Gastroesophageal sphincter (tissue), 4 donors: Measurements from ENCODE around the gene UST. TPM values are rescaled to one million over a fixed set of nuclear protein-coding genes. Genes with fewer than 3 reads are reported as not detected.
"Not testable (repeated sequence)": the region's sequence is repeated elsewhere in the genome, so short reads cannot be mapped to it uniquely, and the experiment has no call there.

Experiments
- ATAC-seq: fragments of 150-250 bp; one replicate; pipeline ENCODE4 v1.9.1; 2016; ENCODE audit warnings: mild to moderate bottlenecking, moderate library complexity
- H3K27ac ChIP-seq, 4 donors: fragments of 200-600 bp; sonication (generic) in 3 of 4; 1 replicate in 3 of 4; 2 replicates in 1 of 4; pipeline ENCODE4 v1.5.1; 2016 to 2019
- H3K27me3 ChIP-seq: fragments of 200-600 bp; sonication (generic); one replicate; pipeline ENCODE4 v1.5.1; 2019
- H3K36me3 ChIP-seq, 2 donors: fragments of 200-600 bp; sonication (generic); one replicate each; pipeline ENCODE4 v1.5.1; 2019; ENCODE audit warnings: control low read depth in 1 of 2
- H3K4me1 ChIP-seq, 3 donors: fragments of 200-600 bp; sonication (generic); 1 replicate in 2 of 3; 2 replicates in 1 of 3; pipeline ENCODE4 v1.5.1; 2016 to 2019; ENCODE audit warnings: control low read depth in 2 of 3
- H3K4me3 ChIP-seq, 2 donors: fragments of 200-600 bp; sonication (generic); one replicate each; pipeline ENCODE4 v1.5.1; 2019; ENCODE audit warnings: mild to moderate bottlenecking in 1 of 2, moderate library complexity in 1 of 2
- H3K9me3 ChIP-seq, 3 donors: fragments of 200-600 bp; sonication (generic); one replicate each; pipeline ENCODE4 v1.5.1; 2017 to 2019; ENCODE audit warnings: control low read depth in 2 of 3
- CTCF ChIP-seq, 4 experiments: fragments of 200-600 bp in 2 of 4; fragments of 450-650 bp in 2 of 4; sonication (generic) in 1 of 4; IDR thresholded peaks; one replicate each; pipeline ENCODE4 v1.5.1; 2017 to 2019; ENCODE audit warnings: antibody characterized with exemption in 4 of 4, mild to moderate bottlenecking in 2 of 4, moderate library complexity in 2 of 4
- EP300 ChIP-seq: sonication (generic); formaldehyde crosslinking; IDR thresholded peaks from one replicate; pipeline ENCODE4 v1.6.1; 2017; ENCODE audit warnings: antibody characterized with exemption, mild to moderate bottlenecking
- POLR2A ChIP-seq, 2 donors: fragments of 450-650 bp; IDR thresholded peaks; one replicate each; pipeline ENCODE4 v1.6.1; 2017; ENCODE audit warnings: antibody characterized with exemption in 2 of 2, mild to moderate bottlenecking in 2 of 2, moderate library complexity in 1 of 2
- POLR2AphosphoS5 ChIP-seq: sonication (generic); formaldehyde crosslinking; IDR thresholded peaks from one replicate; pipeline ENCODE4 v1.6.1; 2017; ENCODE audit warnings: antibody characterized with exemption
- WGBS, 2 donors: methylation state at CpG; one replicate each; pipeline ENCODE4 v1.1.5; 2018; ENCODE audit warnings: low coverage in 1 of 2; 5-methylcytosine and 5-hydroxymethylcytosine counted together
- total RNA-seq, 4 donors: library from RNA; depleted of rRNA; stranded (reverse); fragments of >200 nt; gene quantifications; one replicate each; pipeline ENCODE4 v1.1.0, GENCODE V29; 2016

The UST gene
- total RNA-seq, 4 donors from 2014 or later = 17.4 to 48.1 (median 32.4) TPM

DNA sequence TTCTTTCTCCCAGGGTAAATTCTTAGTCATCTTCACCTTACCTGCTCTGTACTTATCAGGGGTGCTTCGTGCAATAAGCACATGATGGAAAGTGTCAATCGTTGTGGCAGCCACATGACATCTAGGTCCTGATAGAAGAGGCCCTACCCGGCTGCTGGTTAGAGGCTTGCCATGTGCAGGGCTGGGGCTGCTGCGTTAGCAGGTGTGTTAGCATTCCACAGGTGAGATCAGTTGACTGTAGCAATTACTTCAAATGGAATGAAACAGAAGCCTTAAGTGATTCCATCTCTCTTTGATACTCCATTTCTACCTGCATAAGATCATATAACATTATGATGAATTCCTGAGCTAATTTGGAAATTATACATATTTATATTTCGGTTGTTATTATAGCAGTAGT is 127.0 kb downstream of the UST start:
- no peak overlapping the region for H3K27ac ChIP-seq
- WGBS, 2 donors = 78 to 88% methylated on average over 1 to 5 of the region's 5 CpGs
- ATAC-seq = no peak
- TF ChIP-seq CTCF (IDR thresholded peaks at IDR 0.05) = no peak
- TF ChIP-seq EP300 = no peak
- TF ChIP-seq POLR2AphosphoS5 = no peak
- TF ChIP-seq POLR2A (IDR thresholded peaks at IDR 0.05) = no peak
- no peaks in the 10 kb centered on the region for H3K9me3 ChIP-seq
- H3K27me3 ChIP-seq = no peaks in the 10 kb centered on the region
- H3K4me1 ChIP-seq = peaks cover 0 to 25% (median 0%) of the 10 kb centered on the region in 3 donors
- no peak overlapping the region for H3K4me3 ChIP-seq
- H3K36me3 ChIP-seq = no peaks in the 10 kb centered on the region

DNA sequence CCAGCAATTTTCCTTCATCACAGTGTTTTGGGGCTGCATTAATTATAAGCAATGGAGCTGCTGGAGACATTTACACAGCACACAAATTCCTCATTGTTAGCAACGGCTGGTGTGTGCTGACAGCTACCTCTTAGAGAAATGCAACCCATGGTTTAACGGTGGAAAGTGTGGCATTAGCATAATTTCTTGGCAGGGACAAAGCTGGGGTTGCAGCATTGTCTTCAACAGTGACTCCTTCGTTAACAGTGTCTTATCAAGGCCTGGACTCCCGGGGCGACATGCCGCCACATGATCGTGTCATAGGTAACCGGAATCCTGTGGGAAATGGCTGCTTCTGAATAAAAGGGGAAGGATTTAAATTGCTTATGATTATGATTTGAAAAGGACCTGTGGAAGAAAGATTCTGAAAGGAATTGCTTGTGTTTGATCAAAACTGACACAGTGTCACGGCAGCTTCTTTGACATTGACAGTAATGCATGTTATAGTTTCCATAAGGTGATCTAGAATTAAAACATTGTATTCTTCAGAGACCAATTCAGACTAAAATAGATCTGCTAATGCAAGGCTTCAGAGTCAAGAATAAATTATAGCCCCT is 128.0 kb downstream of the UST start:
- no peak overlapping the region for H3K4me3 ChIP-seq
- no peaks in the 10 kb centered on the region for H3K9me3 ChIP-seq
- 31 to 40% methylated on average over 4 to 9 of the region's 9 CpGs for WGBS, 2 donors
- no peak overlapping the region for H3K27ac ChIP-seq
- TF ChIP-seq POLR2A (IDR thresholded peaks at IDR 0.05) = no peak
- TF ChIP-seq CTCF (IDR thresholded peaks at IDR 0.05) = no peak
- TF ChIP-seq POLR2AphosphoS5 = no peak
- no peak for TF ChIP-seq EP300
- no peaks in the 10 kb centered on the region for H3K27me3 ChIP-seq
- no peaks in the 10 kb centered on the region for H3K36me3 ChIP-seq
- ATAC-seq = no peak
- H3K4me1 ChIP-seq = peaks cover 0 to 16% (median 0%) of the 10 kb centered on the region in 3 donors

GRCh38 chr6:148878683-148879082 is 131.9 kb downstream of the UST start:
- WGBS, 2 donors = 92% methylated on average over 5 of the region's 5 CpGs; no CpG with 5 or more reads in 1 of the 2 donors
- Histone ChIP-seq H3K36me3 (no peaks in the 10 kb centered on the region), H3K27me3 (no peaks in the 10 kb centered on the region), H3K9me3 (no peaks in the 10 kb centered on the region), H3K4me3 (no peak overlapping the region), H3K4me1 (peaks cover 0 to 15% (median 0%) of the 10 kb centered on the region in 3 donors), H3K27ac (no peak overlapping the region)
- no peak for ATAC-seq
- TF ChIP-seq POLR2A (IDR thresholded peaks at IDR 0.05) (no peak), POLR2AphosphoS5 (no peak), EP300 (no peak), CTCF (IDR thresholded peaks at IDR 0.05) (no peak)

GRCh38 chr6:148880742-148881141 is 133.9 kb downstream of the UST start:
- 100% methylated on average over 2 to 7 of the region's 7 CpGs for WGBS, 2 donors
- not testable (repeated sequence) for H3K36me3 ChIP-seq, ATAC-seq

DNA sequence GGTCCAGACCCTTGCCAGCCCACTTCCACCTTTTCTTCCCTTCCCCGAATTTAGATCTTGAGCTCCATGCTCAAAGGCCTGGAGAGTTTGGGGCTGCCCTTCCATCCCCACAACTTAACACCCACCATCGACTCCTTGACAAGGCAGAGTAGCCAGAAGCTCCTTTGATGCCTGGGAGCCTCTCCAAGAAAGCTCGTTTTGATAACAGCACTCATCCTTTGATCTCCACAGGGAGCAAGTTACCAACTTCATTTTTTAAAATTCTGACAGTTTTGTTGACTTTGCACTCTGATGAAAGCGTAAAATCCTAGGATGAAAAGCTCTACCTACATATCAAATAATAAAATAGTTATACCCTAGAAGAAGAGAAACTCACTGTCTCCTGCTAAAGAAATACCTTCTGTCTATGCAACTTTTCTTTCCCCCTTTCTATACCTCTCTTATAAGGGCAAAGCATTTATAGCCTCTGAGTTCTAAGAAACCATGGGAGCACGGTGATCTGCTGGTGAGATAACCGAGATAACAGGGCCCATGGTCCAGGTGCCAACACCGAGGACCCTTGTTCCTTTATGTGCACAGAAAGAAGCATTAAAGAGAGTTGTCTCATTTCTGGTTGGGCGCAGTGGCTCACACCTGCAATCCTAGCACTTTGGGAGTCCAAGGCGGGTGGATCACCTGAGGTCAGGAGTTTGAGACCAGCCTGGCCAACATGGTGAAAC is 134.9 kb downstream of the UST start:
- TF ChIP-seq EP300 = no peak
- no peak for TF ChIP-seq POLR2A (IDR thresholded peaks at IDR 0.05)
- no peak for TF ChIP-seq POLR2AphosphoS5
- TF ChIP-seq CTCF (IDR thresholded peaks at IDR 0.05) = no peak
- peaks cover 0 to 14% (median 0%) of the 10 kb centered on the region in 3 donors for H3K4me1 ChIP-seq
- 78 to 83% methylated on average over 3 to 7 of the region's 9 CpGs for WGBS, 2 donors
- H3K9me3 ChIP-seq = no peaks in the 10 kb centered on the region
- ATAC-seq = no peak
- no peaks in the 10 kb centered on the region for H3K27me3 ChIP-seq
- H3K36me3 ChIP-seq = no peaks in the 10 kb centered on the region
- H3K4me3 ChIP-seq = no peak overlapping the region
- no peak overlapping the region for H3K27ac ChIP-seq

More at GRCh38 chr6:148880742-148881141, 133.9 kb downstream of the UST start:
- not testable (repeated sequence) for H3K4me1 ChIP-seq, H3K27ac ChIP-seq, H3K27me3 ChIP-seq, H3K4me3 ChIP-seq, H3K9me3 ChIP-seq
